A549 treated with Hydrocortisone at 1 μM for 4 hours (cell line): ENCODE results near the gene COQ6. TPM values are rescaled to one million over a fixed set of nuclear protein-coding genes. Genes with fewer than 3 reads are reported as not detected.

Experiments used
- total RNA-seq: library from RNA; stranded (reverse); fragments of 200-300 nt; extraction: Qiagen RNA extraction; gene quantifications from 5 replicates; pipeline ENCODE4 v1.2.3, GENCODE V29; 2022

COQ6 gene
- 24.4 to 29.6 TPM (median 28.1 TPM) in 5 replicates for total RNA-seq

DNA sequence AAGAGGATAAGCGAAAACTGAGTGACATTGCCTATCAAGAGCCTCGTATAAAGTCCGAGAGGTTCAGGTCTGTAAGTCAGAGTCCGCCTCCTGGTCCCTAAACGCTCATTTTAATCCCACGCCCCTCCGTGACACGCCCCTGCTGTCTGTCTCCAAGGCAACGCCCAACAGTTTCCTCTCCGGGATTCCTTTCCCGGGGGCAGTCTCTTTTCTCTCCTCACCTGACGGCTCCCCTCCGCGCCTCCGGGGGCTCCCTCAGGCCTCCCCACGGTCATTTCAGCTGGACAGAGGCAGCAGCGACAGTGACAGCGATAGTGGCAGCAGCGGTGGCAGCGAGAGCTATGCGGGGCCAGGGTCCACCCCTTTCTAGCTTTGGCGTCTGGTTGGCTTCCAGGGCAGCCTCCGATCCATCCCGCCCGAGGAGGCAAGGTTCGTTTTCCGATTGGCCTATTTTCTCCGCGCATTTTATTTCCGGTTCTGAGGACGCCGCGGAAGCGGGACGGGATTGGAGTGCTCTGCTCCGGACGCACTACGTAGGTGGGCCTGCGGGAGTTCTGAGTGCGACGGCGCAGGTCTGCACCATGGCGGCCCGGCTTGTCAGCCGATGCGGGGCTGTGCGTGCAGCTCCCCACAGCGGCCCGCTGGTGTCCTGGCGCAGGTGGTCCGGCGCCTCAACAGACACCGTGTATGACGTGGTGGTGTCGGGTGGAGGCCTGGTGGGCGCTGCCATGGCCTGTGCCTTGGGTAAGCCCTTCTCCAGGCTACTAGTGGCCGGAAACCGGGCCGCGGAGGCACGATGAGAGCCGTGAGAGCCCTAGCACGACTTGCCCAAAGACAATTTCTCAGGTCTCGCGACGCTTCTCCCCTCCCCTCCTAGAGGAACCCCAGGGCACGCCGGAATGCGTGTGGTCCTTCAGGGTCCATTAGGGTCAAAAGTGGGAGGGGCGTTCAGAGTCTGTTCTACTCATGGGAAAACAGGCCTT lies at the start of gene COQ6, which contains the start of gene FAM161B:
TSS of gene COQ6 (plus strand) at position 551 of the 983 bp plus-strand sequence. CDS start at position 582, 31 bp downstream.
TSS of gene FAM161B (minus strand) at position 343 of the 983 bp plus-strand sequence. CDS start at position 275, 68 bp downstream.

Other genes with a start within 250 kb of the COQ6 start
- 54.6 to 64.6 TPM (median 59.6 TPM) in 5 replicates for gene PNMA1, start 235.9 kb upstream of the COQ6 start, total RNA-seq
- 7.1 to 10.6 TPM (median 8.4 TPM) in 5 replicates for gene PTGR2, start 98.5 kb upstream of the COQ6 start, total RNA-seq
- gene ZNF410, start 63.4 kb upstream of the COQ6 start, total RNA-seq: 45.3 to 56.5 TPM (median 46.0 TPM) in 5 replicates
- 1.5 to 1.8 TPM (median 1.7 TPM) in 5 replicates for gene FAM161B, start 208 bp upstream of the COQ6 start, total RNA-seq
- 5.7 to 7.3 TPM (median 6.7 TPM) in 5 replicates for gene ENTPD5, start 69.0 kb downstream of the COQ6 start, total RNA-seq
- gene BBOF1, start 69.0 kb downstream of the COQ6 start, total RNA-seq: 2.0 to 4.7 TPM (median 3.4 TPM) in 5 replicates
- gene ALDH6A1, start 134.2 kb downstream of the COQ6 start, total RNA-seq: 2.4 to 3.1 TPM (median 2.5 TPM) in 5 replicates
- gene LIN52, start 134.7 kb downstream of the COQ6 start, total RNA-seq: 3.8 to 7.0 TPM (median 4.4 TPM) in 5 replicates